Omental fat pad (tissue), 4 donors: ENCODE measurements around the gene AVEN. TPM values are rescaled to one million over a fixed set of nuclear protein-coding genes. Genes with fewer than 3 reads are reported as not detected.

ENCODE experiments used
- ATAC-seq: fragments of 150-250 bp; one replicate; pipeline ENCODE4 v1.9.1; 2016; ENCODE audit warnings: mild to moderate bottlenecking, moderate library complexity; ENCODE audit not compliant: low FRiP score
- DNase-seq: peaks from one replicate; pipeline ENCODE4 v3.0.0-alpha.2; 2019; ENCODE audit warnings: low spot score
- total RNA-seq, 4 donors: library from RNA; depleted of rRNA; stranded (reverse); fragments of >200 nt; gene quantifications; one replicate each; pipeline ENCODE4 v1.1.0, GENCODE V29; 2016
- TF ChIP-seq, protein P1 (sequence below), 3 donors: fragments of 450-650 bp; IDR thresholded peaks; one replicate each; pipeline ENCODE4 v1.5.1; 2016 to 2017; ENCODE audit warnings: antibody characterized with exemption in 3 of 3, mild to moderate bottlenecking in 3 of 3, moderate library complexity in 2 of 3

Gene AVEN
- total RNA-seq, 4 donors from 2014 or later: 11.4 to 15.6 (median 14.6) TPM

DNA sequence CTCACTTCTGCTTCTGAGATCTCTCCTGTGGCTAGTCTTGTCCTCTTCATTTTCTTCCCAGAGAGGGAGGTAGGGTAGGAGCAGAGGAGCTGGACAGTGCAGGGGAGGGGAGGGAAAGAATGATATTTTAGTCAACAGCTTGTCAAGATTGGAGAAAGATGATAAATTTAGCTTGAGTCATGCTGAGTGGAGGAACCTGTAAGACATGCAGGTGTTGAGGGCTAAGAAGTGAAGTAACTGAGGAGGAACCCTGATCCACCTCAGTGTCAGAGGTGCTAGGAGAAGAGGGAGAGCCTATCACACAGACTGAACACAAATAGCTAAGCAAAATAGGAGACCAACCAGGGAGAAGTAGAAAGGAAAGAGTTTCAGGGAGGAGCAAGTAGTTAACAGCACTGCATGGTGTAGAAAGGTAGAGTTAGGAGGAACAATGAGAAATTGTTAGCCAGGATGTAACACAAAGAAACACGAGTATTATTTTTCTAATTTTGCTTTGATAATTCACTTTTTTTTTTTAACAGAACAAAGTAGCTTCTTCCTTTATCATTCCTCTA is 178.9 kb downstream of the AVEN start:
- no peak for ATAC-seq
- TF ChIP-seq, protein P1, sequence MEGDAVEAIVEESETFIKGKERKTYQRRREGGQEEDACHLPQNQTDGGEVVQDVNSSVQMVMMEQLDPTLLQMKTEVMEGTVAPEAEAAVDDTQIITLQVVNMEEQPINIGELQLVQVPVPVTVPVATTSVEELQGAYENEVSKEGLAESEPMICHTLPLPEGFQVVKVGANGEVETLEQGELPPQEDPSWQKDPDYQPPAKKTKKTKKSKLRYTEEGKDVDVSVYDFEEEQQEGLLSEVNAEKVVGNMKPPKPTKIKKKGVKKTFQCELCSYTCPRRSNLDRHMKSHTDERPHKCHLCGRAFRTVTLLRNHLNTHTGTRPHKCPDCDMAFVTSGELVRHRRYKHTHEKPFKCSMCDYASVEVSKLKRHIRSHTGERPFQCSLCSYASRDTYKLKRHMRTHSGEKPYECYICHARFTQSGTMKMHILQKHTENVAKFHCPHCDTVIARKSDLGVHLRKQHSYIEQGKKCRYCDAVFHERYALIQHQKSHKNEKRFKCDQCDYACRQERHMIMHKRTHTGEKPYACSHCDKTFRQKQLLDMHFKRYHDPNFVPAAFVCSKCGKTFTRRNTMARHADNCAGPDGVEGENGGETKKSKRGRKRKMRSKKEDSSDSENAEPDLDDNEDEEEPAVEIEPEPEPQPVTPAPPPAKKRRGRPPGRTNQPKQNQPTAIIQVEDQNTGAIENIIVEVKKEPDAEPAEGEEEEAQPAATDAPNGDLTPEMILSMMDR (IDR thresholded peaks at IDR 0.05): no peak
- no peak for DNase-seq

- TF ChIP-seq, protein P1 (IDR thresholded peaks at IDR 0.05): no peak
- DNase-seq: no peak
- no peak for ATAC-seq
These were observed 180.2 kb downstream of the AVEN start for GRCh38 chr15:33858836-33859235.

DNA sequence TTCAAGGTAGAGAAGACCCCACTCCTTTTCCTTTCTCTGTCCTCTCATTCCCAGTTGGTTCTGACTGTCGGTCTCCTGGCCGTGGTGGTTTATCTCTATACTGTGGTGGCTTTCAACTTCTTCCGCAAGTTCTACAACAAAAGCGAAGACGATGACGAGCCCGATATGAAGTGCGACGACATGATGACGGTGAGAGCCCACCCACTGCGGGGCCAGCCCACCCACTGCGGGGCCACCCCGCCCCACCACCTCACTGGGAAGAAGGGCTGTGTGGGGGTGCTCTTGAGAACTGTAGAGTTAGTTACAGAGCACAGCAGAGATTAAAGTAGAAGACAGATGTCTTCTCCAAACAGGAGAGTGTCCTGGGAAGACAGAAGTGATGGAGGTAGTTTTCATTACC is 181.3 kb downstream of the AVEN start:
- ATAC-seq (no peak), DNase-seq (no peak)
- TF ChIP-seq, protein P1 (IDR thresholded peaks at IDR 0.05): no peak

GRCh38 chr15:33852570-33852969 is 186.4 kb downstream of the AVEN start:
- TF ChIP-seq, protein P1 (IDR thresholded peaks at IDR 0.05): no peak
- DNase-seq (no peak), ATAC-seq (no peak)

DNA sequence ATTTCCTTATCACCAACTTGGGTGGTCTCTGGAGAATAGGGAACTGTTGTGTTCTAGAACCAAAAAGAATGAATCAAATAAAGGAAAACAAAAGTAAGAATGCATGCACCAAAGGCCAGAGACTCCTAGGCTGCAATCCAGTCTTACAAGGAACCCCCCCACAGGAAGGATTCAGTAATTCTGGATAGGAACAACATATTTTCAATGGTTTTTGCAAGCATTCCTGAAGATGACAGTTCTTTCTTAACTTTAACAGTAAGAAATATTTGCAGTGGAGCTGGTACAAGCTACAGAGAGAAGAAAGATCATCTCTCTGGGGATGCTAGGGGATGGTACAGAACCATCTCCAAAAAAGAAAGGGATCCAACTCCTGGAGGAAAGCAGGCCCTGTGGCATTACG is 186.9 kb downstream of the AVEN start:
- TF ChIP-seq, protein P1 (IDR thresholded peaks at IDR 0.05): no peak
- ATAC-seq (no peak), DNase-seq (no peak)

- TF ChIP-seq, protein P1 (IDR thresholded peaks at IDR 0.05): no peak
- ATAC-seq (no peak), DNase-seq (no peak)
These were observed 187.9 kb downstream of the AVEN start for GRCh38 chr15:33851079-33851478.

GRCh38 chr15:33848011-33848410 is 191.0 kb downstream of the AVEN start:
- DNase-seq: no peak
- TF ChIP-seq, protein P1 (IDR thresholded peaks at IDR 0.05): no peak
- ATAC-seq: no peak
